Gastrocnemius medialis (tissue), 4 donors: Measurements from ENCODE around the gene PSMC2.

ENCODE experiments used
- POLR2A ChIP-seq, 2 donors: fragments of 450-650 bp; IDR thresholded peaks; one replicate each; pipeline ENCODE4 v1.6.1; 2017; ENCODE audit warnings: antibody characterized with exemption in 2 of 2, mild to moderate bottlenecking in 2 of 2, moderate library complexity in 2 of 2
- TF ChIP-seq, protein P1 (sequence below), 5 experiments: fragments of 450-650 bp in 3 of 5; fragments of 200-600 bp in 2 of 5; sonication (generic) in 2 of 5; IDR thresholded peaks in 4 of 5; conservative IDR thresholded peaks in 1 of 5; 1 replicate in 4 of 5; 2 replicates in 1 of 5; pipeline ENCODE4 v1.5.1; 2016 to 2019; ENCODE audit warnings: antibody characterized with exemption in 5 of 5, mild to moderate bottlenecking in 3 of 5, moderate library complexity in 3 of 5

GRCh38 chr7:103391150-103391549, 43.7 kb downstream of the PSMC2 start:
- TF ChIP-seq, protein P1, sequence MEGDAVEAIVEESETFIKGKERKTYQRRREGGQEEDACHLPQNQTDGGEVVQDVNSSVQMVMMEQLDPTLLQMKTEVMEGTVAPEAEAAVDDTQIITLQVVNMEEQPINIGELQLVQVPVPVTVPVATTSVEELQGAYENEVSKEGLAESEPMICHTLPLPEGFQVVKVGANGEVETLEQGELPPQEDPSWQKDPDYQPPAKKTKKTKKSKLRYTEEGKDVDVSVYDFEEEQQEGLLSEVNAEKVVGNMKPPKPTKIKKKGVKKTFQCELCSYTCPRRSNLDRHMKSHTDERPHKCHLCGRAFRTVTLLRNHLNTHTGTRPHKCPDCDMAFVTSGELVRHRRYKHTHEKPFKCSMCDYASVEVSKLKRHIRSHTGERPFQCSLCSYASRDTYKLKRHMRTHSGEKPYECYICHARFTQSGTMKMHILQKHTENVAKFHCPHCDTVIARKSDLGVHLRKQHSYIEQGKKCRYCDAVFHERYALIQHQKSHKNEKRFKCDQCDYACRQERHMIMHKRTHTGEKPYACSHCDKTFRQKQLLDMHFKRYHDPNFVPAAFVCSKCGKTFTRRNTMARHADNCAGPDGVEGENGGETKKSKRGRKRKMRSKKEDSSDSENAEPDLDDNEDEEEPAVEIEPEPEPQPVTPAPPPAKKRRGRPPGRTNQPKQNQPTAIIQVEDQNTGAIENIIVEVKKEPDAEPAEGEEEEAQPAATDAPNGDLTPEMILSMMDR (IDR thresholded peaks at IDR 0.05 in 4 of 5, conservative IDR thresholded peaks at IDR 0.05 in 1 of 5), result no peak
- no peak for TF ChIP-seq POLR2A (IDR thresholded peaks at IDR 0.05)
